ENCODE data around the gene LRBA. TPM values are rescaled to one million over a fixed set of nuclear protein-coding genes. Genes with fewer than 3 reads are reported as not detected.

Gene LRBA
- total RNA-seq, 2 donors from 2014 or later: 30.9 to 33.7 TPM

- no peak for ATAC-seq (ENCODE audit: insufficient number of reproducible peaks, low FRiP score, low read depth)
- Histone ChIP-seq H3K27ac (no peak overlapping the region), H3K4me1 (ENCODE audit: control insufficient read depth in 1 of 2, low read depth in 2 of 2) (peaks cover 0 to 11% of the 10 kb centered on the region in 2 donors), H3K27me3 (replicated peaks; ENCODE audit: insufficient read depth) (no peaks in the 10 kb centered on the region), H3K9me3 (no peaks in the 10 kb centered on the region), H3K4me3 (no peak overlapping the region), H3K36me3 (peaks cover 6% of the 10 kb centered on the region)
- DNase-seq (ENCODE audit: low spot score): no peak
- TF ChIP-seq CTCF (IDR thresholded peaks at IDR 0.05): no peak
Observed at GRCh38 chr4:150256841-150257730, 758.0 kb downstream of the LRBA start.

- Histone ChIP-seq H3K36me3 (peaks cover 6% of the 10 kb centered on the region), H3K4me1 (ENCODE audit: control insufficient read depth in 1 of 2, low read depth in 2 of 2) (peaks cover 0 to 3% of the 10 kb centered on the region in 2 donors), H3K27me3 (replicated peaks; ENCODE audit: insufficient read depth) (no peaks in the 10 kb centered on the region), H3K27ac (no peak overlapping the region), H3K9me3 (no peaks in the 10 kb centered on the region), H3K4me3 (no peak overlapping the region)
- ATAC-seq (ENCODE audit: insufficient number of reproducible peaks, low FRiP score, low read depth) (no peak), DNase-seq (ENCODE audit: low spot score) (no peak)
- no peak for TF ChIP-seq CTCF (IDR thresholded peaks at IDR 0.05)
Observed at GRCh38 chr4:150256225-150256620, 758.9 kb downstream of the LRBA start.

- no peak for ATAC-seq (ENCODE audit: insufficient number of reproducible peaks, low FRiP score, low read depth)
- no peak overlapping the region for H3K27ac ChIP-seq
Observed at GRCh38 chr4:150255610-150256224, 759.4 kb downstream of the LRBA start.

GRCh38 chr4:150253965-150254630 lies 761.0 kb downstream of the LRBA start:
- Histone ChIP-seq H3K4me1 (ENCODE audit: control insufficient read depth in 1 of 2, low read depth in 2 of 2) (no peaks in the 10 kb centered on the region), H3K9me3 (no peaks in the 10 kb centered on the region), H3K36me3 (peaks cover 4% of the 10 kb centered on the region), H3K27me3 (replicated peaks; ENCODE audit: insufficient read depth) (no peaks in the 10 kb centered on the region), H3K27ac (no peak overlapping the region), H3K4me3 (no peak overlapping the region)
- ATAC-seq (ENCODE audit: insufficient number of reproducible peaks, low FRiP score, low read depth) (no peak), DNase-seq (ENCODE audit: low spot score) (no peak)
- no peak for TF ChIP-seq CTCF (IDR thresholded peaks at IDR 0.05)

More at GRCh38 chr4:150255610-150256224, 759.4 kb downstream of the LRBA start:
- Histone ChIP-seq H3K36me3 (peaks cover 6% of the 10 kb centered on the region), H3K9me3 (no peaks in the 10 kb centered on the region), H3K27me3 (replicated peaks; ENCODE audit: insufficient read depth) (no peaks in the 10 kb centered on the region), H3K4me3 (no peak overlapping the region), H3K4me1 (ENCODE audit: control insufficient read depth in 1 of 2, low read depth in 2 of 2) (no peaks in the 10 kb centered on the region)
- TF ChIP-seq CTCF (IDR thresholded peaks at IDR 0.05): no peak
- DNase-seq (ENCODE audit: low spot score): no peak

- ATAC-seq (ENCODE audit: insufficient number of reproducible peaks, low FRiP score, low read depth): no peak
- no peak for TF ChIP-seq CTCF (IDR thresholded peaks at IDR 0.05)
- Histone ChIP-seq H3K36me3 (peaks cover 6% of the 10 kb centered on the region), H3K4me1 (ENCODE audit: control insufficient read depth in 1 of 2, low read depth in 2 of 2) (no peaks in the 10 kb centered on the region), H3K27ac (no peak overlapping the region), H3K9me3 (no peaks in the 10 kb centered on the region), H3K27me3 (replicated peaks; ENCODE audit: insufficient read depth) (no peaks in the 10 kb centered on the region), H3K4me3 (no peak overlapping the region)
- no peak for DNase-seq (ENCODE audit: low spot score)
Observed at GRCh38 chr4:150253416-150253815, 761.7 kb downstream of the LRBA start.

All from thoracic aorta (tissue), 2 donors.